Dermis blood vessel endothelial cell (primary cell): Measurements from ENCODE around the gene ZFP36L2. TPM values are rescaled to one million over a fixed set of nuclear protein-coding genes. Genes with fewer than 3 reads are reported as not detected.

Source experiments
- DNase-seq: peaks from one replicate; pipeline ENCODE4 v3.0.0; 2010
- total RNA-seq: library from RNA; depleted of rRNA; stranded (reverse); fragments of >200 nt; gene quantifications from 2 replicates; pipeline ENCODE4 v1.2.3, GENCODE V29; 2014

Gene ZFP36L2
- total RNA-seq, 1 donor from 2014 or later = 13.1 TPM

DNA sequence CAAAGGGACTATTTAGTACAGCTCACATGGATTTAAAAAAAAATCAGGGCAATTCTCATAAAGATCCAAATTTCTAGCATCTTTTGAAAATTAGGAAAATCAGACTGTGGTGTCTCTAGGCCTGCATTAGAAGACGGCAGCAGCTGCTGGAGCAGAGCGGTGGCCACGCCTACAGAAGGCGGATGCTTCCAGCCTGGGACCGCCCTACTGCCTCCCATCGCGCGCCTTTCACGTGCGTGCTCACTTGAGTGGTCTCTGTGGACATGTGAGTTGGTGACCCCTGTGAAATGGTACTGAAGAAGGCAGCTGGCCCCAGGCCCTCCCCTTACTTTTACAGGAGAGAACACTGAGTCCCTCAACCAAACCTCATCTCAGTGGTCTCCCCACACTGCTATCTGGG lies 15.2 kb upstream of the ZFP36L2 start:
- no peak for DNase-seq

DNA sequence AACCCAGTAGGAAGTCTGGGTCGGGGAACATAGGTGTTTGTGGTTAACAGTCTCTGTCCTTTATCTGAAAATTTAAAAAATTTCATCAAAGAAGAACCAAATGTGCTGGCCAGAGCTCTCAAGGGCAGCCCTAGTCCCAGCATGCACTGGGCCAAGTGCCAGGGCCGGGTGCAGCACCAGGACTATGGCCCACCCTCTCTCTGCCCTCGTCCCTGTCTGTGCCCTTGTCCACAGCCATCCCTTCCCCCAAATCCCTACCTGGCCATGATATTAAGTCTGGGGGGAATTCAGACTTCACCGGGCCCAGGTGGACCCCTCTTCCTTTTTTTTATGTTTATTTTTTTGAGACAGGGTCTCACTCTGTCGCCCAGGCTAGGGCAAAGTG lies 14.4 kb upstream of the ZFP36L2 start:
- no peak for DNase-seq

GRCh38 chr2:43239981-43240765 lies 13.8 kb upstream of the ZFP36L2 start:
- DNase-seq = no peak

DNA sequence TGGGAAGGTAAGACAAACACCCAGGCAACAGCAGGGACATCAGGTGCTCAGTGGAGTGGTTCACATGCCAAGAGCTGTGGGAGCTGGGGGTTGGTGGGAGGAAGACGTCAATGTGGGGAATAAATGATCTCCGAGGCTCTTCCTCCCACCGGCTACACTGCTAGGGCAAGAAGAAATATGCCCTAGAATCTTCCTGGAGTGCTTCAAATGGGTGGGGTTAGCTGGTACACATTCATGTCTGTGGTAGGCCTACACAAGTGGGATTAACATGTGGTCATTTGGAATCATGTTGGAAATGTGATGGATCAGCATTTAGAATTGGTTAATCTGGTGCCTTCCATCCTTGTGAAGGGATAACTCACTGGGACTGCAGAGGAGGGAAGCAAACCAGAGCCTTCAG lies 12.4 kb upstream of the ZFP36L2 start:
- no peak for DNase-seq

DNA sequence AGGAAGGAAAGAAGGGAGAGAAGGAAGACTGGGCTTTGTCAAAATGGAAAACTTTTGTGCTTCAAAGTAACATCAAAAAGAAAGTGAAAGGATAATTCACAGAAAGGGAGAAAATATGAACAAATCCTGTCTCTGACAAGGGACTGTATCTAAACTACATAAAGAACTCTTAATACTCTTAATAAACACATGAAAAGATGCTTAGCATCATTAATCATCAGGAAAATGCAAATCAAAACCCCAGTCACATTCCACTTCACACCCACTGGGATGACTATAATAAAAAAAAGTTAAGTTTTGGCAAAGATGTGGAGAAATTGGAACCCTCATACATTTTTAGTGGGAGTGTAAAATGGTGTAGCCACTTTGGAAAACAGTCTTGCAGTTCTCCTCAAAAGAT lies 11.8 kb upstream of the ZFP36L2 start:
- no peak for DNase-seq

- DNase-seq = no peak
Measured at GRCh38 chr2:43233218-43234212, 7.1 kb upstream of the ZFP36L2 start.

GRCh38 chr2:43230951-43231827 lies 4.8 kb upstream of the ZFP36L2 start:
- no peak for DNase-seq

GRCh38 chr2:43230351-43230885 lies 4.0 kb upstream of the ZFP36L2 start:
- no peak for DNase-seq

DNA sequence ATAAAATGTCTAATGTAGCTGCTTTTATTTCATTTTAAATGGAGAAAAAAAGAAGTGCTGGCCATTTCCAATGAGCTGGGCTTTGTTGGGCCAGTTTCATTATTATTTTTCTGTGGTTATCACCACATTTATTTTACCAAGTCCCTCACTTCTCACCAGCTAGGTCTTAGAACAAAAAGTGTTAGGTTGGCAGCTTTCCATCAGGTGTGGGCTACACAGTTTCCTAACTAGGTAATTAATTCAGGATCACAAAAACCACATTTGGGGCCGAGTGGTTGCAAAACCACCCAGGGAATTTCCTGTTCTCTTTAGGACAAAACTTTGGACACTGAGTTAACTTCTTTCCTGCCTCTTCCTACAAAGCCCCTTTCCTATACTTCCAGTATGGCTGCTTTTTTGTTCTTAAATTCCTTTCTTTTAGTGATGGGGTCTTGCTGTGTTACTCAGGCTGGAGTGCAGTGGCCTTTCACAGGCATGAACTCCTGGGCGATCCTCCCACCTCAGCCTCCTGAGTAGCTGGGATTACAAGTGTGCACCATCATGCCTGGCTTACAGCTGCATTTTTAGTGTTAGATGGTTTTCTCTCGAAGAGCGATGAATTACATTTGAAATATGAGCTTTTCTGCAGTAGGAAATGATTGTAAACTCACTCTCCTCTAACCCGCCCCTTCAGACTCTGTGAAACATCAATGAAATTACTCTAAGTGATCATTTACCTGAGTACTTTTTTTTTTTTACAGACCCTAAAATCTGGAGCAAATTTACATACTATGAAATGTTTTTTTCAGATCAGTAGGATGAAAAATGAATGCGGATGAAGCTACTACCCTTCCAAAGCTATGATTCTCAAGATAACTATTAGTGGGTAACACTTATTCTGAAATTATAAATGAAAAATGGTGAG lies 2.6 kb upstream of the ZFP36L2 start:
- no peak for DNase-seq

- DNase-seq = no peak
Measured at GRCh38 chr2:43228321-43228751, 1.9 kb upstream of the ZFP36L2 start.

- DNase-seq = no peak
Measured at GRCh38 chr2:43227830-43228281, 1.4 kb upstream of the ZFP36L2 start.

DNA sequence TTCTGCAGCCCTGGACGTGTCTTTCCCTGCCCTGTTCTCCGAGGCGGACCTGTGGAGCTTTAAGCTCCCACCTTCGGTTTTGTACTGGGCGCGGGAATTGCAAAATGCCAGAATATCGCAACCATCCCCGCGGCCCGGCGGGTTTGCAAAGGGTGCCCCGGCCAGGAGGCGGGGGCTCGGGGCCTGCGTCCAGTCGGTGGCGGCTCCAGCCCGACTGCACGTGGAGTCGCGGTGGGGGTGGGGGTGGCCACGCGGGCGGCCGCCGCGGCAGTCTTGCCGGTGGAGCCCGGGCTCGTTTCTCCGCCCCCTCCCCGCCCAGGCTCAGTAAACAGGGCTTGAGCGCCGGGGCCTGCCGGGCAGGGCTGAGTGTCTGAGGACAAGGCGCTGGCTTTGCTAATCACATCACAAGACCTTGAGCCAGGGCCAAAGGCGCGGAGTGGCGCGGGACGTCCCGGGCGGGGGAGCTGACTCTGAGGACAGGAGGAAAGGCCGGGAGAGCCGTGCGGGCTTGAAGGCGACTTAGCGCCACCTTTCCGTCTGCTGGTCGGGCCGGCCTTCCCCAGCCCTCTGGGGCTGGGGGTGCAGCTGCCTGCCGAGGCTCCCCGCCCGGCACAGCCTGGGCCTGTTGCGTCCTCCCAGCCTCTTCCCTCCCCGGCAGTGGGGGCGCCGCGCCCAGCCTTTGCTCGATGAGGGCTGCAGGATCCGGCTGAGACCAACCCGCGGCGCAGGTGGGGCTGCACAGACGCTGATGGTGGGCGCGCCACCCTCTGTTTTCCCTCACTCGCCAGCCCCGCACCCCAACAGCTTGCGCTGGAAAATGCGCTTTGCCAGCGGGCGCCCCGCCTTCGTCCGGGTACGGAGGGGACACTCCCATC lies 786 bp upstream of the ZFP36L2 start:
- peak; percentile 84 for DNase-seq

DNA sequence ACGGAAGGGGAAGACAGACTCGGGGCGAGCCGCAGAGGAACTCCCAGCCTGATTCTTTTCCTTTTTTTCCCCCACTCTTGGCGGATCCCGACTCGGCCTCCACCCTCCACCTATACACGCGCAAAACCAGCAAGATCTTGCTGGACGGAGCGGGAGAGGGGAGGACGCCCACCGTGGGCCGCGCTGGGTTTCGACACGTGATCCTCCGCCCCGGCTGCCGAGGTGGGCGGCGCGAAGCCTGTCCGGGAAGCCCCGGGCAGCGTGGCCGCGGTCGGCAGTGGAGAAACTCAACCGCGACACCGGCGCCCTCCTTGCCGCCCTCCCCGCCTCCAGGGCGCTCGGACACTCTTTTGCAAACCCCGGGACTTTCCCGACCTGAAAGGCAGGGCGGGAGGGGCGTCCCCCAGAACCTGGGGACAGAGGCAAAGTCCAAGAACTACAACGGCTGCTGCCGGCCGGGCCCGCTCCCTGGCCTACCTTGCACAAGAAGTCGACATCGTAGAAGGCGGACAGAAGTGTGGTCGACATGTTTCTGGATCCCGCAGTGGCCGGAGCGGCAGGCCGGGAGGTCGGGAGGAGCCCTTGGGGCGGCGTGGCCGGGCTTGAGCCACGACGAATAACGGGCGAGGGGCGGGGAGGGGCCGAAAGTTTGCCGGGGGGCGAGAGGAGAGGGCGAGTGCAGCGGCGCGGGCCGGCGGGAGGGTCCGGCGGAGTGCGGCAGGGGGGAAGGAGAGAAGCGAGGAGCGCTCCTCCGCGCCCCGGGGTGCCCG lies 433 bp downstream of the ZFP36L2 start:
- peak; percentile 74 for DNase-seq

DNA sequence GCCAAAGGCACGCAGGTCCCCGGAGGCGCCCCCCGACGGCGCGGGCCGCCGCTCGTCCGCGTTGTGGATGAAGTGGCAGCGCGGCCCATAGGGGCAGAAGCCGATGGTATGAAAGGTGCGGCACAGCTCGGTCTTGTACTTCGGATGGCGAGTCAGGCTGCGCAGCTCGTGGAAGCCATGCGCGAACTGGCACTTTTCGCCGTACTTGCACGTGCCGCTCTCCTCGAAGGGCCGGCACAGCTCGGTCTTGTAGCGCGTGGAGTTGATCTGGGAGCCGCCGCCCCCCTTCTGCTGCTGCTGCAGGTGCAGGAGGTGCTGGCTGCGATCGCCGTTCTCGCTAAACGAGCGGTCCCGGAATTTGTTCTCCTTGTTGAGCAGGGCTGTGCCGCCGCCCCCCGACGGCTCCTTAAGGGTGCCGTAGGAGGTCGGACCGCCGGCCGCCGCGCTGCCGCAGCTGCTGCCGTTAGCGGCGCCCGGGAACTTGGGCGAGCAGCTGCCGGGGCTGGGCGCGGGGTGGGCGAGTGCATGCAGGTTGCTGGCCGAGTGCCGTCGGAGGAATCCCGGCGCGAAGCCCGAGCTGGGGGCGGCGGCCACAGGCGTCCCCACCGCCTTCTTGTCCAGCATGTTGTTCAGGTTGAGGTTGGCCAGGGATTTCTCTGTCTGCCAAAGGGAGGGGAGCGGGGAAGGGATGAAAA lies 1.2 kb downstream of the ZFP36L2 start:
- DNase-seq = peak; percentile 73

DNA sequence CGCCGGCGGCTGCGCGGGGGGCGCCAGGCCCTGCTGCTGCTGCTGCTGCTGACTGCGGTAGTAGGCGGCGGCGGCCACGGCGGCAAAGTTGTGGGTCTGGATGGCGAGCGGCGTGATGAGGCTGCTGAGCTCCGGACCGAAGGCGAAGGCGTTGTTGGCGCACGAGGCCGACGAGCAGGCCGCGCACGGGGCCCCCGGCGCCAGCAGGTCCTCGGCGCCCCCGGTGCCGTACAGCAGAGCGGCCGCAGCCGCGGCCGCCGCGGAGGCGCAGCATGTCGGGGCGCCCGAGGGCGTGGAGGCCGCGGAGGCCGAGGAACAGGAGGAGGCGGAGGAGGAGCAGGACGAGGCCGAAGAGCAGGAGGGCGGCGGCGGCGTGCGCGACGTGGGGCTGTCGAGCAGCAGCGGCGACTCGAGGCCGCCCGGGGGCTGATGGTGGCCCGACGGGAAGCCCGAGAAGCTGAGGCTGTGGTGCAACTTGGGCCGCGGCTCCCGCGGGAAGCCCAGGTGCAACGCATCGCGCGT lies 1.8 kb downstream of the ZFP36L2 start:
- peak; percentile 49 for DNase-seq

DNA sequence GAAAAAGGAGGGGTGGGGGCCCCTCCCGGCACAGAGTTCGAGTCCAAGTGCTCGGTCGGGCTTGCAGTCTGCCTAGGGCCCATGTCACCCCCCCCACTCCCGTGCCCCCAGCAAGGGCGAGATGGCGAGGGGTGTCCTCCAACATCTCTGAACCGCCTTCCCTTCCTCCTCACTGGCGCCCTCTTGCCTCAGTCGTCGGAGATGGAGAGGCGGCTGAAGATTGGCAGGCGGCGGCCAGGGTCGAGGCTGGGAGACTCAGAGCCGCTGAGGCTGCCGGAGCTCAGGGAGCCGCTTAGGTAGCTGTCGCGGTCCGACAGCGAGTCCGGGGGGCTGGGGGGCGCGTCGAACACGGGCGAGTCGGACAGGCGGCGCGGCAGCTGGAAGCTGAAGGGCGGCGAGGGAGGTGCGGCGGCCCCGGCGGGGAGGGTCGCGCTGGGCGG lies 2.3 kb downstream of the ZFP36L2 start:
- peak; percentile 80 for DNase-seq

DNA sequence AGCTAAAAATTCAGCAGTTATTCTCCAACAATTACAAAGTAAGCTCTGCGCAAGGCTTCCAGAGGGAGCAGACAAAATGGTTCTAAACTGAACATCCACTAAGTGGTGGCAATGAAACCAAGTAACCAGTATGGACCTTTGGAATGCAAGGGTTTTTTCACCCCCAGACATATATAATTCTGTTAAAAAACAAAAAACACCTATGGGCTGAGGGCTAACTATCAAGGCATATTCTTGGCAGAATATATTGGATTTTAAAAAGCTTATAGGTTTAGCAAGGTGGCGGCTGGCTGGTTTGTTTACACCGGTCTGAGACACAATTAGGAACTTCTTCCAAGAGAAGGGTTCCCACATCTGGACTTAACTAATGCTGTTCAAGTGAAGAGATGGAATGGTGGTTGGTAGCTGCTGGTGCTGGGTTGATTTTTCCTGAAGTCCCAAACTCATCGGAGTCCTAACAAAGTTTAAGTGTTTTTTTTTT lies 2.8 kb downstream of the ZFP36L2 start:
- peak; percentile 40 for DNase-seq
